H9 (cell line): ENCODE data around the gene ARPC1A. TPM values are rescaled to one million over a fixed set of nuclear protein-coding genes. Genes with fewer than 3 reads are reported as not detected.

Experiments used
- DNase-seq: peaks from one replicate; pipeline ENCODE4 v3.0.0-alpha.2; 2017
- H2AFZ ChIP-seq: one replicate; pipeline ENCODE4 v1.6.1; 2013; ENCODE audit warnings: mild to moderate bottlenecking, low read length, control low read depth, moderate library complexity
- H2AK5ac ChIP-seq: 2 replicates; pipeline ENCODE4 v1.6.1; 2013; ENCODE audit warnings: low read length, control low read depth, mixed read lengths; ENCODE audit not compliant: insufficient read length
- H2BK120ac ChIP-seq: one replicate; pipeline ENCODE4 v1.6.1; 2013; ENCODE audit warnings: low read depth, mild to moderate bottlenecking, low read length, control low read depth, inconsistent platforms; ENCODE audit not compliant: poor library complexity, severe bottlenecking
- H2BK12ac ChIP-seq: 2 replicates; pipeline ENCODE4 v1.6.1; 2013; ENCODE audit warnings: low read length, control low read depth, mixed read lengths, low read depth; ENCODE audit not compliant: insufficient read length
- H2BK15ac ChIP-seq: 2 replicates; pipeline ENCODE4 v1.6.1; 2013; ENCODE audit warnings: low read depth, low read length, control low read depth
- H2BK20ac ChIP-seq: one replicate; pipeline ENCODE4 v1.6.1; 2013; ENCODE audit warnings: low read depth, mild to moderate bottlenecking, low read length, control low read depth, inconsistent platforms; ENCODE audit not compliant: poor library complexity, severe bottlenecking
- H2BK5ac ChIP-seq: 2 replicates; pipeline ENCODE4 v1.6.1; 2013; ENCODE audit warnings: low read length, control low read depth, mixed read lengths; ENCODE audit not compliant: insufficient read length
- H3K14ac ChIP-seq: 2 replicates; pipeline ENCODE4 v1.6.1; 2013; ENCODE audit warnings: low read length, control low read depth; ENCODE audit not compliant: insufficient read depth
- H3K18ac ChIP-seq: 2 replicates; pipeline ENCODE4 v1.6.1; 2013; ENCODE audit warnings: low read depth, mild to moderate bottlenecking, mixed read lengths, low read length, control low read depth; ENCODE audit not compliant: insufficient read length
- H3K23ac ChIP-seq: 2 replicates; pipeline ENCODE4 v1.6.1; 2013; ENCODE audit warnings: low read length, control low read depth, mixed read lengths, low read depth; ENCODE audit not compliant: insufficient read length
- H3K23me2 ChIP-seq: 2 replicates; pipeline ENCODE4 v1.6.1; 2013; ENCODE audit warnings: low read depth, mild to moderate bottlenecking, mixed read lengths, low read length, control low read depth; ENCODE audit not compliant: insufficient read length, poor library complexity, severe bottlenecking
- H3K27ac ChIP-seq: 2 replicates; pipeline ENCODE4 v1.5.1; 2013; ENCODE audit warnings: low read length, control low read depth, mixed read lengths, low read depth; ENCODE audit not compliant: insufficient read length
- H3K27me3 ChIP-seq: 2 replicates; pipeline ENCODE4 v1.6.1; 2013; ENCODE audit warnings: low read length, control low read depth, inconsistent platforms; ENCODE audit not compliant: insufficient read depth
- H3K4ac ChIP-seq: 2 replicates; pipeline ENCODE4 v1.6.1; 2013; ENCODE audit warnings: low read depth, mild to moderate bottlenecking, control low read depth, inconsistent platforms, low read length, moderate library complexity
- H3K4me1 ChIP-seq: 2 replicates; pipeline ENCODE4 v1.6.1; 2013; ENCODE audit warnings: low read length, control low read depth, inconsistent platforms; ENCODE audit not compliant: insufficient read depth
- H3K4me2 ChIP-seq: 2 replicates; pipeline ENCODE4 v1.6.1; 2013; ENCODE audit warnings: low read length, control low read depth, mixed read lengths; ENCODE audit not compliant: insufficient read length, insufficient read depth
- H3K56ac ChIP-seq: 2 replicates; pipeline ENCODE4 v1.6.1; 2013; ENCODE audit warnings: low read depth, mild to moderate bottlenecking, mixed read lengths, low read length, control low read depth; ENCODE audit not compliant: insufficient read length
- H3K79me1 ChIP-seq: 2 replicates; pipeline ENCODE4 v1.6.1; 2013; ENCODE audit warnings: low read depth, mild to moderate bottlenecking, moderate library complexity, low read length, control low read depth, inconsistent platforms; ENCODE audit not compliant: insufficient read depth, poor library complexity, severe bottlenecking
- H3K79me2 ChIP-seq: 2 replicates; pipeline ENCODE4 v1.6.1; 2013; ENCODE audit warnings: low read length, control low read depth, inconsistent platforms; ENCODE audit not compliant: insufficient read depth
- H3K9ac ChIP-seq: 2 replicates; pipeline ENCODE4 v1.6.1; 2013; ENCODE audit warnings: low read length, control low read depth, mixed read lengths; ENCODE audit not compliant: insufficient read length; ENCODE audit errors: extremely low read depth
- H3K9me3 ChIP-seq: one replicate; pipeline ENCODE4 v1.6.1; 2013; ENCODE audit warnings: low read depth, low read length, inconsistent platforms; ENCODE audit not compliant: control insufficient read depth
- H3T11ph ChIP-seq: one replicate; pipeline ENCODE4 v1.6.1; 2013; ENCODE audit warnings: mild to moderate bottlenecking, low read length, control low read depth, inconsistent platforms
- H4K20me1 ChIP-seq: one replicate; pipeline ENCODE4 v1.6.1; 2013; ENCODE audit not compliant: control insufficient read depth, insufficient read length, insufficient read depth
- H4K5ac ChIP-seq: 2 replicates; pipeline ENCODE4 v1.6.1; 2013; ENCODE audit warnings: low read depth, mild to moderate bottlenecking, mixed read lengths, low read length, control low read depth; ENCODE audit not compliant: insufficient read length
- H4K8ac ChIP-seq: replicated peaks from 2 replicates; pipeline ENCODE4 v1.6.1; 2013; ENCODE audit warnings: low read length, control low read depth, mixed read lengths, low read depth; ENCODE audit not compliant: insufficient read length
- H4K91ac ChIP-seq: 2 replicates; pipeline ENCODE4 v1.6.1; 2013; ENCODE audit warnings: low read depth, mild to moderate bottlenecking, moderate library complexity, mixed read lengths, low read length, control low read depth; ENCODE audit not compliant: insufficient read length
- H3K27ac Mint-ChIP-seq, 3 experiments: 2 replicates in 2 of 3; 3 replicates in 1 of 3; pipeline ENCODE4 v1.8.0; 2020 to 2021; ENCODE audit warnings: mixed read lengths in 3 of 3, mild to moderate bottlenecking in 1 of 3, moderate library complexity in 1 of 3
- H3K27me3 Mint-ChIP-seq: 2 replicates; pipeline ENCODE4 v1.8.0; 2021; ENCODE audit warnings: low read depth, mild to moderate bottlenecking, moderate library complexity, mixed read lengths
- H3K36me3 Mint-ChIP-seq, 3 experiments: 2 replicates in 2 of 3; 3 replicates in 1 of 3; pipeline ENCODE4 v1.8.0; 2020 to 2021; ENCODE audit warnings: low read depth in 3 of 3, mixed read lengths in 3 of 3; ENCODE audit not compliant: insufficient read depth in 1 of 3
- H3K4me1 Mint-ChIP-seq, 2 experiments: 2 replicates each; pipeline ENCODE4 v1.8.0; 2020; ENCODE audit warnings: mixed read lengths in 2 of 2
- H3K4me3 Mint-ChIP-seq, 2 experiments: 2 replicates in 1 of 2; 3 replicates in 1 of 2; pipeline ENCODE4 v1.8.0; 2020 to 2021; ENCODE audit warnings: mild to moderate bottlenecking in 2 of 2, mixed read lengths in 2 of 2, moderate library complexity in 1 of 2
- H3K9me3 Mint-ChIP-seq, 2 experiments: 2 replicates in 1 of 2; 3 replicates in 1 of 2; pipeline ENCODE4 v1.8.0; 2020; ENCODE audit warnings: mild to moderate bottlenecking in 2 of 2, mixed read lengths in 2 of 2, moderate library complexity in 1 of 2
- WGBS: extraction: QIAGEN DNeasy Blood & Tissue Kit; methylation state at CpG from one replicate; pipeline ENCODE4 v1.1.7; 2013; ENCODE audit warnings: missing lambda C conversion rate, low lambda C conversion rate, mixed read lengths; ENCODE audit not compliant: insufficient read length; ENCODE audit errors: extremely low coverage; 5-methylcytosine and 5-hydroxymethylcytosine counted together
- total RNA-seq: library from RNA; stranded (reverse); gene quantifications from 2 replicates; pipeline ENCODE4 v1.2.1, GENCODE V29; 2021
- TF ChIP-seq, protein P1 (sequence below): fragments of 200-600 bp; sonication (generic); conservative IDR thresholded peaks from 3 replicates; pipeline ENCODE4 v1.8.0; 2021; ENCODE audit warnings: antibody characterized with exemption, mild to moderate bottlenecking

ARPC1A gene
- total RNA-seq, 1 experiment from 2014 or later, result 169 TPM

DNA sequence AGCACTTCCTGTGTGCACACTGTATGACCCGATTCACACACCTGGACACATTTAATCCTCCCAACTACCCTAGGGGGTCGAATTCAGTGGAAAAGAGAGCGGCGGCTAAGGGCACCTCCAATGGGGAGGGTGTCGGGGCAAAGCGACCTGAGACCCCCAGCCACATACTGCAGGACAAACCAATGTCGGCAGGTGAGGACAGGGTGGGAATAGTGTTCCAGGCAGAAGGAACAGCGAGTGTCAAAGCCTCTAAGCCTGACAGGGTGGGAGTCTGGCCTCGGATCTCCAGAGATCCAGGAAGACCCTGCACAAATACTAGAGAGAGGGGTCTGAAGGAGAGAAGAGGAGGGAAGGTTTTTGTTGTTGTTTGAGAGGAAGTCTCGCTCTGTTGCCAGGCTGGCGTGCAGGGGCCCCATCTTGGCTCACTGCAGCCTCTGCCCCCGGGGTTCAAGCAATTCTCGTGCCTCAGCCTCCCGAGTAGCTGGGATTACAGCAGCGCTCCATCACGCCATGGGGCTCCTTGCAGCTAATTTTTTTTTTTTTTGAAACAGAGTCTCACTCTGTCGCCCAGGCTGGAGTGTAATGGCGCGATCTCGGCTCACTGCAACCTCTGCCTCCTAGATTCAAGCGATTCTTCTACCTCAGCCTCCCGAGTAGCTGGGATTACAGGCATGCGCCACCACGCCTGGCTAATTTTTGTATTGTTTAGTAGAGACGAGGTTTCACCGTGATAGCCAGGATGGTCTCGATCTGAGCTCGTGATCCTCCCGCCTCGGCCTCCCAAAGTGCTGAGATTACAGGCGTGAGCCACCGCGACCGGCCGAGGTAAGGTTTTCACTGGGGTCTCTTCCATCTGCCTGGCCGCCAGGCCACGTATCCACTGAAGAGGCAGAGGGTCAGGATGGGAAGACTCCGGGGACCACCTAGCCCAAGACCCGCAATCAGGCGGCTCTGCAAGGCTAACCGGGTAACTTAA, 47.7 kb downstream of the ARPC1A start:
- H3T11ph ChIP-seq, result no peak overlapping the region
- no peaks in the 10 kb centered on the region for H3K27me3 ChIP-seq
- no peak overlapping the region for H2BK120ac ChIP-seq
- H3K27ac ChIP-seq, result no peak overlapping the region
- no peaks in the 10 kb centered on the region for H3K79me1 ChIP-seq
- no peak overlapping the region for H3K14ac ChIP-seq
- H2BK20ac ChIP-seq, result no peak overlapping the region
- no peak overlapping the region for H4K8ac ChIP-seq
- H4K5ac ChIP-seq, result no peak overlapping the region
- H3K4ac ChIP-seq, result no peak overlapping the region
- H4K91ac ChIP-seq, result no peak overlapping the region
- TF ChIP-seq, protein P1, sequence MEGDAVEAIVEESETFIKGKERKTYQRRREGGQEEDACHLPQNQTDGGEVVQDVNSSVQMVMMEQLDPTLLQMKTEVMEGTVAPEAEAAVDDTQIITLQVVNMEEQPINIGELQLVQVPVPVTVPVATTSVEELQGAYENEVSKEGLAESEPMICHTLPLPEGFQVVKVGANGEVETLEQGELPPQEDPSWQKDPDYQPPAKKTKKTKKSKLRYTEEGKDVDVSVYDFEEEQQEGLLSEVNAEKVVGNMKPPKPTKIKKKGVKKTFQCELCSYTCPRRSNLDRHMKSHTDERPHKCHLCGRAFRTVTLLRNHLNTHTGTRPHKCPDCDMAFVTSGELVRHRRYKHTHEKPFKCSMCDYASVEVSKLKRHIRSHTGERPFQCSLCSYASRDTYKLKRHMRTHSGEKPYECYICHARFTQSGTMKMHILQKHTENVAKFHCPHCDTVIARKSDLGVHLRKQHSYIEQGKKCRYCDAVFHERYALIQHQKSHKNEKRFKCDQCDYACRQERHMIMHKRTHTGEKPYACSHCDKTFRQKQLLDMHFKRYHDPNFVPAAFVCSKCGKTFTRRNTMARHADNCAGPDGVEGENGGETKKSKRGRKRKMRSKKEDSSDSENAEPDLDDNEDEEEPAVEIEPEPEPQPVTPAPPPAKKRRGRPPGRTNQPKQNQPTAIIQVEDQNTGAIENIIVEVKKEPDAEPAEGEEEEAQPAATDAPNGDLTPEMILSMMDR, result no peak
- Mint-ChIP-seq H3K4me3 (peak overlapping the region; percentile 70 to 86), H3K27ac (peak overlapping the region in 2 of 3 experiments; percentile 25 to 48; a peak in 3 of 7 replicates), H3K36me3 (peaks cover 7 to 12% (median 8%) of the 10 kb centered on the region in 3 experiments; a peak in 6 of 7 replicates), H3K9me3 (no peaks in the 10 kb centered on the region), H3K27me3 (peaks cover 13% of the 10 kb centered on the region), H3K4me1 (peaks cover 3% of the 10 kb centered on the region in 2 experiments)
- peak overlapping the region; percentile 52 for H3K4me2 ChIP-seq
- H2BK5ac ChIP-seq, result no peak overlapping the region
- H3K4me1 ChIP-seq, result no peaks in the 10 kb centered on the region
- no peak overlapping the region for H2BK15ac ChIP-seq
- no peak overlapping the region for H3K18ac ChIP-seq
- H3K9me3 ChIP-seq, result no peaks in the 10 kb centered on the region
- no peak for DNase-seq
- H4K20me1 ChIP-seq, result no peaks in the 10 kb centered on the region
- H2AK5ac ChIP-seq, result no peak overlapping the region
- no peak overlapping the region for H3K56ac ChIP-seq
- H2AFZ ChIP-seq, result no peak overlapping the region
- no CpG with 5 or more reads among the region's 41 CpGs for WGBS
- no peaks in the 10 kb centered on the region for H3K79me2 ChIP-seq
- H2BK12ac ChIP-seq, result no peak overlapping the region
- H3K9ac ChIP-seq, result no peak overlapping the region
- peaks cover 3% of the 10 kb centered on the region for H3K23me2 ChIP-seq
- no peak overlapping the region for H3K23ac ChIP-seq
